ENCODE data around the gene TGFBR2. TPM values are rescaled to one million over a fixed set of nuclear protein-coding genes. Genes with fewer than 3 reads are reported as not detected.

Gene TGFBR2
- total RNA-seq, 1 donor from 2014 or later, result 72.1 TPM

DNA sequence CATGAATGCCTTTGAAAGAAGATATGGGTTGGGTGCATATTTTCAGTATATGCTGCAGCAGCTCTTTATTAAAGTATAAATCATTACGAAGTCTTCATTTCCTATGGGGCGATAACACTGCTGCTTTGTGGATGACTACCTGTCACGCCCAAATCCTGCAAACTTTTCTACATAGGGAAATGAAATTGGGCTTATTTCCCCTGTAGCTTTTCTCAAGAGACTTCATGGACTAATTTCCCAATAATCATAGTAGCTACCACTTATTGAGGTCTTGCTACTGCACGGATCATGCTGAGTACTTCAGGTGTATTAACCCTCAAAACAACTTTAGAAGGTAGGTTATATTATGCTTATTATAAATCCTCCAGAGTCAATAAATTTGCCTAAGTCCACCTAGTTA is 8.0 kb downstream of the TGFBR2 start:
- H3K27ac Mint-ChIP-seq (ENCODE audit: unreplicated experiment), result no peak overlapping the region
- peaks cover 86% of the 10 kb centered on the region for H3K4me1 Mint-ChIP-seq (ENCODE audit: unreplicated experiment)
- TF ChIP-seq, protein P1, sequence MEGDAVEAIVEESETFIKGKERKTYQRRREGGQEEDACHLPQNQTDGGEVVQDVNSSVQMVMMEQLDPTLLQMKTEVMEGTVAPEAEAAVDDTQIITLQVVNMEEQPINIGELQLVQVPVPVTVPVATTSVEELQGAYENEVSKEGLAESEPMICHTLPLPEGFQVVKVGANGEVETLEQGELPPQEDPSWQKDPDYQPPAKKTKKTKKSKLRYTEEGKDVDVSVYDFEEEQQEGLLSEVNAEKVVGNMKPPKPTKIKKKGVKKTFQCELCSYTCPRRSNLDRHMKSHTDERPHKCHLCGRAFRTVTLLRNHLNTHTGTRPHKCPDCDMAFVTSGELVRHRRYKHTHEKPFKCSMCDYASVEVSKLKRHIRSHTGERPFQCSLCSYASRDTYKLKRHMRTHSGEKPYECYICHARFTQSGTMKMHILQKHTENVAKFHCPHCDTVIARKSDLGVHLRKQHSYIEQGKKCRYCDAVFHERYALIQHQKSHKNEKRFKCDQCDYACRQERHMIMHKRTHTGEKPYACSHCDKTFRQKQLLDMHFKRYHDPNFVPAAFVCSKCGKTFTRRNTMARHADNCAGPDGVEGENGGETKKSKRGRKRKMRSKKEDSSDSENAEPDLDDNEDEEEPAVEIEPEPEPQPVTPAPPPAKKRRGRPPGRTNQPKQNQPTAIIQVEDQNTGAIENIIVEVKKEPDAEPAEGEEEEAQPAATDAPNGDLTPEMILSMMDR (IDR thresholded peaks at IDR 0.05), result no peak
- no peaks in the 10 kb centered on the region for H3K9me3 Mint-ChIP-seq (ENCODE audit: unreplicated experiment)
- peaks cover 12% of the 10 kb centered on the region for H3K36me3 Mint-ChIP-seq (ENCODE audit: unreplicated experiment)
- no peak for DNase-seq (ENCODE audit: extremely low spot score, unreplicated experiment)
- H3K27me3 Mint-ChIP-seq (ENCODE audit: unreplicated experiment), result no peaks in the 10 kb centered on the region
- no peak overlapping the region for H3K4me3 Mint-ChIP-seq (ENCODE audit: unreplicated experiment)

DNA sequence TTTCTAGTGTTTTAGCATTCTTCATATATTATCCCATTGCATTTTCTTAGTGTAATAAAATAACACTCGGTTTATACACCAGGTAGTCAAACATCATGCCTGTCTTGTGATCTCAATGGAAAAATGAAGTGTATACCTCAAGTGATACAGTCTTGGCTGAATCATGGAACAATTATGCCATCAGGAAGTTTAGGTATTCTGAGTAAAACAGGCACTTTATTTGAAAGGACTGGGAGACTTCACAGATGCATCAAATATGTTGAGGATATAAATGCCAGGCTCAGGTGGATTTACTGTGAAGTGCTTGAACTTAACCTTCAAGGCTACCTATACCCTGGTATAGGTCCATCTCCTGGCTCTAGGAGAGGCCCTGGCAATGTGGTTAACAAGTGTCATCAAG is 8.5 kb downstream of the TGFBR2 start:
- no peaks in the 10 kb centered on the region for H3K9me3 Mint-ChIP-seq (ENCODE audit: unreplicated experiment)
- H3K36me3 Mint-ChIP-seq (ENCODE audit: unreplicated experiment), result peaks cover 9% of the 10 kb centered on the region
- H3K4me1 Mint-ChIP-seq (ENCODE audit: unreplicated experiment), result peaks cover 80% of the 10 kb centered on the region
- H3K27ac Mint-ChIP-seq (ENCODE audit: unreplicated experiment), result no peak overlapping the region
- TF ChIP-seq, protein P1 (IDR thresholded peaks at IDR 0.05), result no peak
- H3K4me3 Mint-ChIP-seq (ENCODE audit: unreplicated experiment), result no peak overlapping the region
- no peaks in the 10 kb centered on the region for H3K27me3 Mint-ChIP-seq (ENCODE audit: unreplicated experiment)
- no peak for DNase-seq (ENCODE audit: extremely low spot score, unreplicated experiment)

DNA sequence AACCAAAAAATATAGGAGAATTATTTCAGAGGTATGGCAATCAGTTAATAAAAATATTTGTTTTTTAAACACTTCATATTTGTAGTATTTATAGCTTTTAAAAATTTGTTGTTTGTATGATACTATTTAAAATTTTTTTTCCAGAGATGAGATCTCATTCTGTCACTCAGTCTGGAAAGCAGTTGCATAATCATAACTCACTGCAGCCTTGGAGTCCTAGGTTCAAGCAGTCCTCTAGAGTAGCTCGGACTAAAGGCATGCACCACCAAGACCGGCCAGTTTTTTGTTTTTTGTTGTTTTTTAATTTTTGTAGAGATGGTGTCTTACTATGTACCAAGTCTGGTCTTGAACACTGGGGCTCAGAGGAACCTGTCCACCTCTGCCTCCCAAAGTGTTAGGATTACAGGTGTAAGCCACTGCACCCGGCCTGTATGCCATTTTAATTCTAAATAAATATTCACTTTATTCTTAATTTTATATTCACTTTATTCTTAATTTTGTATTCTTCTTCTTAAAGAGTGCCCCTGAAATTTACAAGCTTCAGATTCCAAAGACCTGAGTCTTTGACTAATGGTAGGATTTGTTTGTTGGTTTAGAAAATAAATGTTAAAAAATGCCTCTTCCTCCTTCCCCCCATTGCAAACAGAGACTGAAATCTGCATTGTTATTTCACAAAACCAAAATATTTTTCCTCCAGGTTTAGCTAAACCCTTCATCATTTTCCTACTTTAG is 9.4 kb downstream of the TGFBR2 start:
- Mint-ChIP-seq H3K4me1 (ENCODE audit: unreplicated experiment) (peaks cover 79% of the 10 kb centered on the region), H3K27me3 (ENCODE audit: unreplicated experiment) (no peaks in the 10 kb centered on the region)
- TF ChIP-seq, protein P1 (IDR thresholded peaks at IDR 0.05), result no peak

DNA sequence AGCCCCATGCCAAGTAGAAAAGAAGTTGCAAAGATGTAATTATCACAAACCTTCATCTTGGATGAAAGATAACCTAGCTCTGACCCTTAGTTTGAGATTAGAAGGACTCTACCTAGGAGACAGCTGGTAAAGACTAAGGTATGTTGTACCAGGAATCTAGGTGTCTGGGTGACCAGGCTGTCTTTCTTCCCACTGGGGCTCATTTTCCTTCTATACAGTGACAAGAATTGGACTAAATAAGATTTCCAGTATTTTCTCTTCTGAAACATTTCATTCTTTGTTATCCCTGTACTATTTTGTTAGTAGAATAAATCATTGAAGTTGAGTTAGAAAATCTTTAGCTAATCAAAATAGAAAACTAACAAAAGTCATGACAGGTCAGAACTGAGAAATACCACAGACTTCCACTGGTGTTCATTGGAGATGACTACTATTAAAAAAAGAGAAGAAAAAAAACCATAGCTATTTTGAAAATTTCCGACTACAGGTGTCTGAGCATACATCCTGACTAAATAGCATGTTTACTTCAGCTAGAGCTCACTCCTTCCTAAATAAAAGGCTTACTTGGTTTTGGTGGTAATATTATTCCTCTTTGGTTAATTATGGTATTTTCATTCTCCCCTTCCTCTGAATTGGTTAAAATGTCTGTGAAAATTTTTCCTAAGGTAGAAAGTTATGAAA is 10.1 kb downstream of the TGFBR2 start:
- H3K4me3 Mint-ChIP-seq (ENCODE audit: unreplicated experiment), result no peak overlapping the region
- H3K36me3 Mint-ChIP-seq (ENCODE audit: unreplicated experiment), result peaks cover 8% of the 10 kb centered on the region
- H3K27me3 Mint-ChIP-seq (ENCODE audit: unreplicated experiment), result no peaks in the 10 kb centered on the region
- peaks cover 75% of the 10 kb centered on the region for H3K4me1 Mint-ChIP-seq (ENCODE audit: unreplicated experiment)
- TF ChIP-seq, protein P1 (IDR thresholded peaks at IDR 0.05), result no peak
- H3K27ac Mint-ChIP-seq (ENCODE audit: unreplicated experiment), result peak overlapping the region; percentile 72
- no peaks in the 10 kb centered on the region for H3K9me3 Mint-ChIP-seq (ENCODE audit: unreplicated experiment)
- DNase-seq (ENCODE audit: extremely low spot score, unreplicated experiment), result no peak

More for the DNA sequence above, 9.4 kb downstream of the TGFBR2 start:
- no peaks in the 10 kb centered on the region for H3K9me3 Mint-ChIP-seq (ENCODE audit: unreplicated experiment)
- H3K36me3 Mint-ChIP-seq (ENCODE audit: unreplicated experiment), result peaks cover 9% of the 10 kb centered on the region
- H3K4me3 Mint-ChIP-seq (ENCODE audit: unreplicated experiment), result no peak overlapping the region
- peak overlapping the region; percentile 72 for H3K27ac Mint-ChIP-seq (ENCODE audit: unreplicated experiment)
- DNase-seq (ENCODE audit: extremely low spot score, unreplicated experiment), result no peak

DNA sequence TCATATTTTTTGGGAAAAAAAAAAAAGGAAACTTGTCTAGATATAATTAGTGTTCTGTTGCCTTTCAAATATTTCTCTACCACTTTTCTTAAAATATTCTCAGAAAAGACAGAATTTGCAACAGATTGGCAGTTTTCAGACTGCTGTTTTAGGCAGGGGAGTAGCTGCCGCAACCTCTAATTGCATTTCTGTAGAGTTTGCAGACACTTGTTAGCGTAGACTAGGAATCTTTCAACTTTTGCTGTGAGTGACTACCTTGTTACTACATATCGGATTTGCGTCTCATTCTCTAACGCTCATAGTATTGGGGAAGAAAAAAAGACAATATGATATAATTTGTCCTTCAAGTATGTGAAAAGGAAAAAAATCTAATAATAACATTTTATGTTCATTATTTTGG is 10.7 kb downstream of the TGFBR2 start:
- H3K36me3 Mint-ChIP-seq (ENCODE audit: unreplicated experiment), result peaks cover 8% of the 10 kb centered on the region
- peaks cover 75% of the 10 kb centered on the region for H3K4me1 Mint-ChIP-seq (ENCODE audit: unreplicated experiment)
- peak overlapping the region; percentile 2 for H3K27ac Mint-ChIP-seq (ENCODE audit: unreplicated experiment)
- TF ChIP-seq, protein P1 (IDR thresholded peaks at IDR 0.05), result no peak
- H3K27me3 Mint-ChIP-seq (ENCODE audit: unreplicated experiment), result no peaks in the 10 kb centered on the region
- no peak for DNase-seq (ENCODE audit: extremely low spot score, unreplicated experiment)
- H3K9me3 Mint-ChIP-seq (ENCODE audit: unreplicated experiment), result no peaks in the 10 kb centered on the region
- H3K4me3 Mint-ChIP-seq (ENCODE audit: unreplicated experiment), result no peak overlapping the region
